Suppressor macrophage treated with lipopolysaccharide for 4 hours (primary cell): Measurements from ENCODE around the gene H6PD.

ENCODE experiments used
- DNase-seq: peaks from one replicate; pipeline ENCODE4 v3.0.0-alpha.2; 2020

The H6PD gene

GRCh38 chr1:9261496-9261895 lies 26.9 kb downstream of the H6PD start:
- DNase-seq: no peak

- no peak for DNase-seq
Observed at GRCh38 chr1:9262096-9262986, 27.8 kb downstream of the H6PD start.

GRCh38 chr1:9263276-9263855 lies 28.8 kb downstream of the H6PD start:
- no peak for DNase-seq

GRCh38 chr1:9263984-9264872 lies 29.7 kb downstream of the H6PD start:
- no peak for DNase-seq

GRCh38 chr1:9265037-9265436 lies 30.5 kb downstream of the H6PD start:
- no peak for DNase-seq

- DNase-seq: no peak
Observed at GRCh38 chr1:9265968-9266367, 31.4 kb downstream of the H6PD start.

- DNase-seq: no peak
Observed at GRCh38 chr1:9267352-9267686, 32.7 kb downstream of the H6PD start.

- DNase-seq: no peak
Observed at GRCh38 chr1:9267827-9268581, 33.4 kb downstream of the H6PD start.

GRCh38 chr1:9269078-9269501 lies 34.5 kb downstream of the H6PD start:
- no peak for DNase-seq

GRCh38 chr1:9269721-9270120 lies 35.1 kb downstream of the H6PD start:
- DNase-seq: no peak

- DNase-seq: no peak
Observed at GRCh38 chr1:9270290-9270883, 35.8 kb downstream of the H6PD start.

- DNase-seq: no peak
Observed at GRCh38 chr1:9271283-9271682, 36.7 kb downstream of the H6PD start.

GRCh38 chr1:9271861-9272595 lies 37.5 kb downstream of the H6PD start:
- no peak for DNase-seq

GRCh38 chr1:9273177-9273576 lies 38.6 kb downstream of the H6PD start:
- no peak for DNase-seq

GRCh38 chr1:9275161-9275560 lies 40.6 kb downstream of the H6PD start:
- no peak for DNase-seq

- DNase-seq: peak; percentile 97
Observed at GRCh38 chr1:9275567-9276034, 41.0 kb downstream of the H6PD start.

- DNase-seq: peak; percentile 48
Observed at GRCh38 chr1:9278116-9278515, 43.5 kb downstream of the H6PD start.

- no peak for DNase-seq
Observed at GRCh38 chr1:9278585-9279153, 44.1 kb downstream of the H6PD start.

- DNase-seq: peak; percentile 61
Observed at GRCh38 chr1:9279172-9279840, 44.7 kb downstream of the H6PD start.
